Glutamatergic neuron (in vitro differentiated cells): ENCODE measurements around the gene CD163L1. TPM values are rescaled to one million over a fixed set of nuclear protein-coding genes. Genes with fewer than 3 reads are reported as not detected.

Source experiments
- DNase-seq: peaks from one replicate; pipeline ENCODE4 v3.0.0; 2022
- H3K27ac Mint-ChIP-seq: one replicate; pipeline ENCODE4 v1.8.0; 2020; ENCODE audit warnings: mild to moderate bottlenecking, mixed read lengths, inconsistent platforms; ENCODE audit not compliant: unreplicated experiment
- H3K27me3 Mint-ChIP-seq: one replicate; pipeline ENCODE4 v1.8.0; 2020; ENCODE audit warnings: mild to moderate bottlenecking, moderate library complexity, mixed read lengths, inconsistent platforms; ENCODE audit not compliant: unreplicated experiment
- H3K36me3 Mint-ChIP-seq: one replicate; pipeline ENCODE4 v1.8.0; 2020; ENCODE audit warnings: mild to moderate bottlenecking, mixed read lengths, inconsistent platforms; ENCODE audit not compliant: unreplicated experiment
- H3K4me1 Mint-ChIP-seq: one replicate; pipeline ENCODE4 v1.8.0; 2020; ENCODE audit warnings: mild to moderate bottlenecking, low read depth, mixed read lengths, inconsistent platforms; ENCODE audit not compliant: unreplicated experiment
- H3K4me3 Mint-ChIP-seq: one replicate; pipeline ENCODE4 v1.8.0; 2020; ENCODE audit warnings: mild to moderate bottlenecking, mixed read lengths, inconsistent platforms; ENCODE audit not compliant: unreplicated experiment
- H3K9me3 Mint-ChIP-seq: one replicate; pipeline ENCODE4 v1.8.0; 2020; ENCODE audit warnings: mild to moderate bottlenecking, moderate library complexity, mixed read lengths, inconsistent platforms; ENCODE audit not compliant: unreplicated experiment
- total RNA-seq: library from RNA; stranded (reverse); fragmentation: NEBNext Ultra II Directional; extraction: Animal tissue kit (Norgen Biotek cat#: 25700); gene quantifications from one replicate; pipeline ENCODE4 v1.2.1, GENCODE V29; 2021; ENCODE audit not compliant: unreplicated experiment
- TF ChIP-seq, protein P1 (sequence below): fragments of 200-600 bp; sonication (generic); IDR thresholded peaks from one replicate; pipeline ENCODE4 v1.5.0; 2021; ENCODE audit not compliant: partially characterized antibody, unreplicated experiment

The CD163L1 gene
- total RNA-seq, 1 donor from 2014 or later: 36.8 TPM

DNA sequence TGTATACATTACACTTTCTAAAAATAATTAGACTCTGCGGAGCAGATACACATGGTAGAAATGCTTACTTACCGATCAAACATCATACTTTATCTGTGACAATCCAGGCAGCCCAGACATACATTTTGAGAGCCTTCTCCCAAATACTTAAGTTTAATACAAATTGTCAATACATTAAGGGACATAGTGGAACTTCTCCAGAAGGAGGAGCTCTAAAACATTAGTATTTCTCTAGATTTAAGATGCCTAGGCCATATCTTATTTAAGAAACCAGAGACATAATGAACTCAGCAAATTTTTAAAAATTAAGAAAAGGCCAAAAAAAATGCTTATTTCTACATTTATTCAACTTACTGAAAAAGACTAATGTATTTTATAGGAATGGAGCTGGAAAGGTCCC lies 124.0 kb downstream of the CD163L1 start:
- TF ChIP-seq, protein P1, sequence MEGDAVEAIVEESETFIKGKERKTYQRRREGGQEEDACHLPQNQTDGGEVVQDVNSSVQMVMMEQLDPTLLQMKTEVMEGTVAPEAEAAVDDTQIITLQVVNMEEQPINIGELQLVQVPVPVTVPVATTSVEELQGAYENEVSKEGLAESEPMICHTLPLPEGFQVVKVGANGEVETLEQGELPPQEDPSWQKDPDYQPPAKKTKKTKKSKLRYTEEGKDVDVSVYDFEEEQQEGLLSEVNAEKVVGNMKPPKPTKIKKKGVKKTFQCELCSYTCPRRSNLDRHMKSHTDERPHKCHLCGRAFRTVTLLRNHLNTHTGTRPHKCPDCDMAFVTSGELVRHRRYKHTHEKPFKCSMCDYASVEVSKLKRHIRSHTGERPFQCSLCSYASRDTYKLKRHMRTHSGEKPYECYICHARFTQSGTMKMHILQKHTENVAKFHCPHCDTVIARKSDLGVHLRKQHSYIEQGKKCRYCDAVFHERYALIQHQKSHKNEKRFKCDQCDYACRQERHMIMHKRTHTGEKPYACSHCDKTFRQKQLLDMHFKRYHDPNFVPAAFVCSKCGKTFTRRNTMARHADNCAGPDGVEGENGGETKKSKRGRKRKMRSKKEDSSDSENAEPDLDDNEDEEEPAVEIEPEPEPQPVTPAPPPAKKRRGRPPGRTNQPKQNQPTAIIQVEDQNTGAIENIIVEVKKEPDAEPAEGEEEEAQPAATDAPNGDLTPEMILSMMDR: no peak
- H3K9me3 Mint-ChIP-seq: peaks cover 2% of the 10 kb centered on the region
- no peaks in the 10 kb centered on the region for H3K4me1 Mint-ChIP-seq
- no peak overlapping the region for H3K4me3 Mint-ChIP-seq
- no peak overlapping the region for H3K27ac Mint-ChIP-seq
- no peak for DNase-seq
- H3K27me3 Mint-ChIP-seq: no peaks in the 10 kb centered on the region
- peaks cover 11% of the 10 kb centered on the region for H3K36me3 Mint-ChIP-seq

DNA sequence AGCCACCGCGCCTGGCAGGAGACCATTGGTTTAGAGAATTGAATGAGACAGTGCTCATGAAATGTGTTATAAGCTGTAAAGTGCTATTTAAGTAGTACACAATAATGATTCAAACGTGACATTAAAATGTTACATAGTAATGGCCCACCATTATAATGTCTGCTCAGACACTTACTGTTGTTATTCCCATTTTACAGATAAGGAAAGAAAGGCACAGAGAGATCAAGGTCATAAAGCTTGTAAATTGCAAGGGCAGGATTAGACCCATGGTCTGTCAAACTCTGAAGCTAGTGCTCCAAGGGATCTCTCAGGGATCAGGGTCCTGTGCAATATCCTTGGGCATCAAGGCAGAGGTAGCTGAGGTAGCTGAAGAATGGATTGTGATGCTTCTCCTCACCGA lies 133.9 kb downstream of the CD163L1 start:
- Mint-ChIP-seq H3K4me1 (no peaks in the 10 kb centered on the region), H3K4me3 (no peak overlapping the region), H3K36me3 (peaks cover 6% of the 10 kb centered on the region), H3K27ac (no peak overlapping the region), H3K27me3 (no peaks in the 10 kb centered on the region), H3K9me3 (peaks cover 2% of the 10 kb centered on the region)
- no peak for DNase-seq
- TF ChIP-seq, protein P1: no peak

Other genes with a start within 250 kb of the CD163L1 start
- not detected for gene ACSM4, start 140.1 kb downstream of the CD163L1 start, total RNA-seq
- gene CD163, start 59.6 kb upstream of the CD163L1 start, total RNA-seq: 20.6 TPM
- gene APOBEC1, start 221.8 kb upstream of the CD163L1 start, total RNA-seq: not detected